HCEC 1CT (cell line): ENCODE measurements around the gene COMTD1.
A peak's percentile ranks its signal among the peaks of the same experiment; 100 is the strongest.

Experiments
- DNase-seq: peaks from one replicate; pipeline ENCODE4 v3.0.0-alpha.2; 2017

COMTD1 gene

DNA sequence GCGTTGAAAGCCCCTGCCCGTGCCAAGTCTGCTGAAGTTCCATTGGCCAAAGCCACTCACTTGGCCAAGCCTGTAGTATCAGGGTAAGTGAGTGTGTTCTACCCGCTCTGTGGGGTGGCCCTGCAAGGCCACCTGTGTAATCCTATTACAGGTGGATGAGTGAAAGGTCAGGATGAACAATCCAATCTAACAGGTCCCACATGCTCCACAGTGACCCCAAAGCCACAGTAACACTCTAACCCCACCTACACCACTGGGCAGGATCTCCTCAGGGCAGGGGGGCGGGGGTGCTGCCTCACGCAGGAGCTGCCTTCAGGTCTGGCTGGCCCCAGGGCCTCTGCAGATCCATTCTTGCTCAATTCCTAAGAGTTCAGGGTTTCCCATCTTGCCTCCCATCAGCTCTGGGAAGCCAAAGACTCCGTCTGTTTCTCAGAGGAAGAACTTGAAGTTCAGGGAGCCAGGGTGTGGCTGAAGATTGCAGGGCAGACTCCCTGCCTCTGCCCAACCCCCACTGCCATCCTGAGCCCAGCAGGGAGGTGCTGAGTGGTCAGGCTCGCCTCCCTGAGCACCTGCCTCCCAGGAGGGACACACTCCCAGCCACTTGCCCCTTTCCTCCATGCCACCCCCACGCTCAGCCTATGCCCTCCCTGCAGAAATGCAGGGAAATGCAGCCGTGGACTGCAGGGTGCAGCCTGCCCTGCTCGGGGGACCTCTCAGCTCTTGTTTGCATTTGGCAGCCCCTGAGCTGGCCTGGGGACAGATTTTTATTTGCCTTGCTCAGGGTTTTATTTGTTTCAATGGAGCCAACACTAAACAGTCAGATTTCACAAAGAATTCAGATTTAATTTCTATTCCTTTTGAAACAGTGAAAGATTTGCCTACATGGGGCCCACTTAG lies 9.8 kb upstream of the COMTD1 start:
- DNase-seq = no peak

DNA sequence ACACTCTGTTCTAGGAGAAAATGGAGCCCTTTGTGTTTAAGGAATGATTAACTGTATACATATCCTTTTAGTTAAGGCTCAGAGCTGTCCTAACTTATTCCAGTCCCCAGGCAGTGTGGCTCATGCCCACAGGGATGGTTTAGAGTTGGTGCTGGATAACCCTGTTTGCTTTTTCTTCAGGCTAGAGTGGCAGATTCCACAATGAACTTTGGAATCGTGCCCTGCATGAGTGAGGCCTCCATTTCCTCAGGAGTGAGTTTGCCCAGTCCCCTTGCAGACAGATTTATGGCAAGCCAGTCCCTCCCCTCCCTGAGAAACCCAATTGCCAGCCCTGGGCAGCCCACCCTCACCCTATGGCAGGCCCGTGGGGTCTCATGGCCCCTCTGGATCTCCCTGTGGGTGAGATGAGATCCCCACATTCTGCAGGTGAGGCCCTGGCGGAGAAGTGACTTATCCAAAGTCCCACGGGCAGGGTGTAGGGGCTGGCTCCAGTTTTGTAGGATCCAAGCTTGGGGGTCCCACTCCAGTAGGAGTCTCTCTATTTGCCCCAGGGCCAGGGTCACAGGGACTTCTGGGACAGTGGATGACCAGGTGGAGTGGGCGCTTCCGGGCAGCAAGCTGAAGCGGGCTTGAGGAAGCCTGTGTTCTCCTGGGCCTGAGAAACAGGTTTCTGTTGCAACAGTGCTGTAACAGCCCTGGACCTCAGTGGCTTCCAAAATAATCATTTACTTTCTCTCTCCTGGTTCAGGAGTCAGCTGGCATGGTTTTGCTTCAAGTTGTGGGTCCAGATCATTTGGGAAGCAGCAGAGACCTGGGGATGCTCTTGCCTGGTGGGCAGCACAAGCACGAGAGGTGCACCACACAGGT lies 9.0 kb upstream of the COMTD1 start:
- DNase-seq = no peak

DNA sequence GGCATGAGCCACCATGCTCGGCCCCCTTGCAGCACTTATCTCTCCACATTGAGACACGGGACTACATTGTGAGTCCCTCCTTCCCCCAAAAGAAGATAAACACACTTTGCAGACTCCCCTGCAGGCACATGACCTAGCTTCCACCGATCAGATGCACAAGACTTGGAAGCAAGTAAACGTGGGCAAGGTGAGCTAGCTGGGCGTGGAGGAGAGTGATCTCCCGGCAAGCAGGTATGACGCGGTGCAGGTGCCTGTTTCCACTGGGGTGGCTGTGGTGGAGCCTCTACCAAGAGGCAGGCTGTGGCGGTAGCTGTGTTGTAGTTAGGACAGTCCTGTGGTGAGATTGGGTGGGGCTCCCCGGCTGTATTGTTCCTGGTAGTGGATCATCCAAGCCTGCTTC lies 7.7 kb upstream of the COMTD1 start:
- DNase-seq = no peak

DNA sequence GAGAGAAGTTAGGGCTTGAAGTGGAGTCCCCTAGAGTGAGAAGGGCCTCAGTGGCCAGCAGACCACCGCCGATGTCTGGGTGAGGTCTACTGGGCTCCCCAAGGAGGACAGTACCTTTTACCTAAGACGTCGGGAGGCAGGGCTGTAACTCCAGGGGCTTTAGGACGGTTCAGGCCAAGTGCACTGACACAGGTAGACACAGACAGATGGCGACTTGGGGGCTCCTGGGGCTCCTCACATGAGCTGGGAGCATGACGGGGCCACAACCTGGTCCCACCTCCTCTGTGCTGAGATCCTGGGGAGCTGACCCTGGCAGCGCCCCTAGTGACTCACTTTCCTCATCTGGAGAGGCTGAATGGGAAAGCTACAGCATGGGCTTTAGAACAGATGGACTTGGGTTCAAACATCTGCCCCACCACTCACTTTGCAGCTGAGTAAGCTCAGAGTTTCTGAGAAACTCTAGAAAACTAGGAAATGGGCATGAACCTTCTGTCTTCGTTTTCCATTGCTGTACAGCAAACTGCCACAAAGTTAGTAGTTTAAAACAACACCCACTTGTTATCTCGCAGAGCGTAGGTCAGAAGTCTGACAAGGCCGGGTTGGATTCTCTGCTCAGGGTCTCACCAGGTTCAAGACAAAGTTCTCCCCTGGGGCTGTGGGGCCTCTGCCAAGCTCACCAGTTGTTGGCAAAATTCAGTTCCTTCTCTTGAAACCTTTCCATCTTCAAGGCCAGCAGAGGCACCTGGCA lies 4.7 kb upstream of the COMTD1 start:
- DNase-seq = no peak

DNA sequence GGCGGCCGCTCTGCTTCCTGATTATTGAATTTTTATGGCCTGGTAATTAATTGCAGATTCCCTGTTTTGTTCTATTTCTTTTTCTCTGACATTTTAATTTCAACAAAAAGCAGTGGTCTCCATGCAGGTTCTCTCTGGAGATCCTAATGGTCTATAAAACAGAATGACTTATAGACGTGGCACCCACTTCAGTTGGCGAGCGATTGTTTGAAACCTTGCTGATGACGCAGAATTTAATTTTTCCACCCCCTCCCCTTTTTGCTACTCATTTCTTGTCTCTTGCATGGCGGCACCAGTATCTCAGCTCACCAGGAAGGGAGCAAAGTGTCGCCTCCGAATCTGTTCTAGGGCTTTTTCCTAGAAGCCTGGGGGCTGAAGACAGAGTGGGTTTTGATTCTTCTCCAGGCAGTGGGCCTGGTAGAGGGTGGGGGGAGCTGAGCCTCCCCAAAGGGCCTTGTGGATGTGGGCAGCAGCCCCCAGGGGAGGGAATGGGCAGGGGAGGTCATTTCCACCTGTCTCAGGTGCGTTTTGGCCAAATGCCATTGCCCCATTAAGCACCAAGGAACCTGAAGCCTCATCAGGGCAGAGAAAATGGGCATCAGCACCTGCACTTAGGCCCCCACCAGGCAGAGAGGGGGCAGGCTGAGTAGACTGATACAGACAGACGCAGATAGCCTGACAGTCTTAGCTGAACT lies 3.5 kb upstream of the COMTD1 start:
- no peak for DNase-seq

DNA sequence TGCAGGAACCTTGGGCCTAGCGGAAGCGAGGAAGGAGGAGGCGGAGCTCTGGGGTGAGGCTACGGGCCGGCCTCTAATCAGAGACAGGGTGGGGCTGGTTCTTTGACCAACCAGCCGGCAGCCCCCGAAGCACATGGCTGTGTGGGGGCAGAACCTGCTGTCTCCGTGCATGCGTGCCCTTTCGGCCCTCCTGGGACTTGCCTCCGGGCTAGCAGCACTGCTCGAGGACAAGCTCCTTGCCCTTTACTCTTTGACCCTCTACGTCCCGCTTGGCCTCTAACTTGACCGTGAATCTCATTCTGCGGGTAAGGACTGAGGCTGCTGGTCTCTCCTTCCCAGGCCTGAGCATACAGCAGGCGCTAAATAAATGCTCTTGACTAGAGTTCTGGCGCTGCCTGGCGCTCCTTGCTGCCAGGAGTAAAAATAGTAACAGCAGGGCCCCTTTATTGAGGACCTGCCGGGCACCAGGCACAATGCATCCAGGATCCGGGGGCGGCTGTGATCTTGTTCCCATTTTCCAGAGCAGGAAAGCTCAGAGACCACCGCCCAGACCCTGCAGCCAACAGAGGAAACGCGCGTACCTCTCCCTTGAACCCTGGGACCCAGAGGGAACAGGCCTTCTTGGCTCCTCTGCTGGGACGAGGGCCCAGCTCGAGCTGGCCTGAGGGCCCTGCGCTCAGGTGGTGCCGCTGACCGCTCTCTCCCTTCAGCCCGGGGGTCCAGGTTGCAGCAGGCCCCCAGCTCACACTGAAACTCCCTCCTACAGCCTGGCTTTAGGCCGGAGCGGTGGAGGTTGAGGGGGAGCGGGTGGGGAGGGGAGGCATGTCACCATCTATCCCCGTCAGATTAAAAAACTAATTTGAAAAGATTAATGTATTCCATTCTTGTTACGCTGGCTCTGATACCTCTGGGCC lies 2.7 kb upstream of the COMTD1 start:
- DNase-seq = no peak

DNA sequence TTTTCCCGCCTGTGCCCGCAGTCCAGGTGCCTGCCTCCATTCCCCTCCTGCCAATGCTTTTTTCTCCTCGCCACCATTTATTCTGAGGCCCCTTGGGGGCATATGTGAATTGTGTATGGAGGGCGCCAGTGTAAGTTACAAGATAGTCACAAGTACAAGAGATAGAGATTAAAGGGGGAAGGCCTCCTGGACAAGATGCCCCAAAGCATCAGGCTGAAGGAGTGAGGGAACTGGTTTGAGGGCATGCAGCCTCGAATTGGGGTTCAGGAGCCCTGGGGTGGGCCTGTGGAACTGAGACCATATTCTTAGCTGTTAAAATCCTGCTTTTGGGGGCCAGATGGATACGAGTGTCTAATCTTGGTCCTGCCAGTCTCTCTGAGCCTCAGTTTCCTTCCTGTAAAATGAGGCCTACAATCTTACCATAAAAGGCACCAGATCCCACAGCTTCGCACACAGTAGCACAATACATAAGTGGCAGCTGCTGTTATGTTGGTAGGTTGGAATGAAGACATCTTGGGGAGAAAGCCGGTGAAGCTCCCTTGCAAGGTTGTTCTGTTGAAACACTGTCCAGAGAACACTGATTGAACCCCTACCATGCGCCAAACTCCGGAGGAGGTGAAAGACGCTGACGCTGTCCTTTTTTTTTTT lies 545 bp upstream of the COMTD1 start:
- DNase-seq = no peak

DNA sequence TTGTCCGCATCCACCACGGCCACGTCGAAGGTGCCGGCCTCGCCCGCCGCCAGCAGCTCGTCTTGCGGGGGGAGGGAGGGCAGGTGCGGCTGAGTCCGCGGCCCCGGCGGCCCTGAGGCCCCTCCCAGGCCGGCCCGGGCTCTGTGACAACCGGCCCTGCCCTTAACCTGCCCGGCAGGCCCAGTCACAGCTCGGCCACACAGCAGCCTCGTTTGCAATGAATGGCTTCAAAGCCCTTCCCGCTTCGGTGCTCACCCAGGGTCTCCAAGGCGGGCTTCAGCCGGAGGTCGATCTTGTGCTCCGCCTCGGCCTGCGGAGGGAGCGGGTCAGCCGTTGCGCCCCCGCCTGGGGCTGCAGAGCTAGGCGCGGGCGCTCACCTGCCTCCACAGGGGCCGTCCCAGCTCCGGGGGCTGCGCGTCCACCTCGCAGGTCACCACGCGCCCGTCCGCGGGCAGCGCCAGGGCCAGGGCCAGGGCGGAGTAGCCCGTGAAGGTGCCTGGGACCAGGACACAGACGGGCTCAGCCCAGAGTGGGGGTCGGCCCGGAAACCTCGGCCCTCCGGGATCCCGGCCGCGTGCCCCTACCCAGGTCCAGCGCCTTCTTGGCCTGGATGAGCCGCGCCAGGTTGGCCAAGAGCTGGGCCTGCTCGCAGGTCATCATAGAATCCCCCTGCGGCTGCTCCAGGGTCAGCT lies 928 bp downstream of the COMTD1 start:
- DNase-seq = no peak

DNA sequence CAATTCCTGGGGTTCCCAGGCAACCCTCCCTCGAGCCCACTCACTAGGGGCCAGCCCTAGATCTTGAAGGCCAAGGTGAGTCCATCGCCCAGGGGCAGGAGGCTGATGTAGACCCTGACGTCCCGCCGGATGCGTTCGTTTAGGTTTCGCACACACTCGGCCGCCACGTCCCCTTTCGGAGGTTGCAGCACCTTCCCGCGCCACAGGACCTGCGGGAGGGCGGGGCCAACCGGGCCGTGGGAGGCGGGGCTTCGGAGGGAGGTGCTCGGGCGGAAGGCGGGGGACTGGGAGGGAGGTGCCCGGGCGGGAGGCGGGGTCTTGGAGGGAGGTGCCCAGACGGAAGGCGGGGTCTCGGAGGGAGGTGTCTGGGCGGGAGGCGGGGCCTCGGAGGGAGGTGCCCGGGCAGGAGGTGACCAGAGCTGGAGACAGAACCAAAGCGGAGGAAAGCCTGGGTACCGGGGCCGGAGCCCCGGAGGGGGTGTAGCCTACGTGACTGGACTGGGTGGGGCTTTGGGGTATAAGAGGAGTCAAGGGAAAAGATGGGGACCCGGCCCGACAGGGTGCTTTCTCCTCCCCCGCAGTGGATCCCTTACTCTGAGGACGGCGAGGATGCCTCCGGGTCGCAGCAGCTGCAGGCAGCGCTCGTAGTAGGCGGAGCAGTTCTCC lies 1.6 kb downstream of the COMTD1 start:
- peak; percentile 85 for DNase-seq

DNA sequence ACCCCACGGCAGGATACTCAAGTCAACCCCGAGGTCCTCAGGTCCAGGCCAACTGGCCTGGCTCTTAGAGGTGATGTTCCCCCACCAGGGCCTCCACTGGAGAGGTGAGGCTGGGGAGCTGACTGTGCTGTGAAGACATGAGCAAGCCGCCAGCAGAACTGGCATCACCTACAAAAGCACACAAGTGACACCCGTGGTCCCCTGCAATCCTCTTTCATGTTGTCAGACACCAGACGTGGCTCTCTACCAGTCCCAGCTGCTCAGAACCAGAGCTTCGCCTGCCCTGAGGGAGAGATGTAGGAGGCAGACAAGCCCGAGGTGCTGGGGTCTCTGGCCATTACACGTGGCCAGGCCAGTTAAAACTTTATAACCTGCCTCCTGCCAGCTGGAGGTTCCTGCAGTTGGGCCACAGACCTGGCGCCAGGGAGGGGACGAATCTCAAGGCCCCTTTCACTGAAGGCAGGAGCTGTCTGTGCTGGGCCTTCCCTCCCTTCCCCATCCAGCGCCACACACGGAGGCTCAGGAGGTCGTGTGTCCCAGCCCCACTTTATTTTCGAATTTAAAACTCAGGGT lies 2.2 kb downstream of the COMTD1 start:
- DNase-seq = no peak

DNA sequence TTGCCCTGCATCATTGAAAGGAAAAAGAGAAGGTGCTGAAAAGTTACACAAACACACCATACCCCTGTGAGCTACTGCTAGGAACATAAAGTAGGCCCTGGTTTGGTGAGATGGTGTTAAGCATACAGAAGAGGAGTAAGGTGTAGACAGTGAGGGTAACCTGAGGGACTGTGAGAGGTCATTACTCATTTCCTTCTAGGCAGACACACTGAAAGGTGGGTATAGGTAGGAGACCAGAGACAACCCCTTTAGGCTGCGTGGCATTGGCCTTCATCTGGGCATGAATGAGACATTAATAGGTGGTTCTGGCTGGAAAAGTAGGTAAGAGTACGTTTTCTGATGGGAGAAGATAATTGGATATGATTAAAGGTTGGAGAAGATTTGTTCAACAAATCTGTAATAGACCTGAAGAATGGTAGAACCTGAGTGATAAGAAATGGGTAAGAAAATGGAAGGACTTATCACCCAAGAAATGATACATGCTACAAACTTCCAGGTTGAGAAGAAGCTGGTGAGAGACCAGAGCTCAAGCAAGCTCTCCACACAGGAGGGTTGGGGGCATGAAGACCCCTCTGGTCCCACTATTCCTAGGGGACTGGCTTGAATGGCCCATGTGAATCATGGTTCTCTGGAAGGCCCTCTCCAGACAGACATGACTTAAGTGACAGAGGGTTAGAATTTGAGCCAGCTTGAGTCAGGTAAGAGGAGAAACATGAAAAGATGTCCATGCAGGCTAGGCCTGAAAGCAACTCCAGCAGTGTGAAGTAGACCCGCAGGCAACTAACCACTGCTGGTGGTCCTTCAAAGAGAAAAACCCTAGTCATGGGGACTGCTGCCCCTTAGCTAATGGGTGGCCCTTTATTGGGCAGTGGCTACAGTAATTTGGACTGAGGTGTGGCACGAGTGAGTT lies 3.8 kb downstream of the COMTD1 start:
- DNase-seq = no peak

DNA sequence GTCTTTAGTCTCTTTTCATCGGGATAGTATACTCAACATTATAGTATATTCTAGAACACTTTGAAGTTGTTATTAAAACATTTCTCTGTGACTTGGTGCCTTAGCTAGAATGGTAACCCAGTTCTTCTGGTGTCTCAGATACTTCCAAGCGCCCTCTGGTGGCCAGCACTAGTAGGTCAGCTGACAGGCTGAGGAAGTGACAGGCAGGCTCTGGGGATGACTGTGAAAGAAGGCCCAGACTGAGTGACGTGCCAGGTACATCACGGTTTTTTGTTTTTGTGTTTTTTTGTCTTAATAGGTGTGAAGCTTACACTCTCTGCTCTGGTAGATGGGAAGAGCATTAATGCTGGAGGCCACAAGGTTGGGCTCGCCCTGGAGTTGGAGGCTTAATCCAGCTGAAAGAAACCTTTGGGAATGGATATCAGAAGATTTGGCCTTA lies 5.1 kb downstream of the COMTD1 start:
- peak; percentile 80 for DNase-seq

DNA sequence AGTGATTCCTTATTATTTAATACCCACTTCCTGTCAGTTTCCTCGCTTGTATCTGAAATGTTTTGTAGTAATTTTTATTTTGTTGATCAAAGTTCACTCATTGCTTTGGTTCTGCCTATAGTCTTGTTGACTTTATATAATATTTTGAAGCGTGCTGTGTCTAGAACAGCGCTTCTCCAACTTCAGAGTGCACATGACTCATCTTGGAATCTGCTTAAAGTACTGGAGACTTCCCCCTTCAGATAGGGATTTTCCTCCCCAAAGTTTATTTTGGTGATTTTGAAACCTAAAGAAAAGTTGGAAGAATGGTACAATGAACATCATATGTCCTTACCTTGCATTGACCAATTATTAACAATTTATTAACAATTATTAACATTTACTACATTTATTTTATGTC lies 5.8 kb downstream of the COMTD1 start:
- peak; percentile 52 for DNase-seq

DNA sequence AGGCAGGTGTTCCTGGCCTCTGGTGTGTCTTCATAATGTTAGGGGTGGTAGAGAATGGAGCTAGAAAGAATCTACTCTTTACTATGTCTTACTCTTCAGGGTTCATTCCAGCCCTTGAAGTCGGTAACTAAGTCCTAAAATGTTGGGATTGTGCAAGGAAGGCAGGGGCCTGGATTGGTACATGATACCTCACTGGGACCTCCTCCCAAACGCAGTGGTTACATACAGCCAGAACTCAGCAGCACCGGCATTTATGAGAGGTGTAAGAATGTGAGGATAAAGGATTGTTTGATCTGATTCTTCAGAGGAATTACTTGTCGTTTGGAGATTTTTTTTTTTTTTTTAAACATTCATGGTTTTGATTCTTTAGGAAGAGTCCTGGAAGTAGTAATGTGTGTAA lies 6.9 kb downstream of the COMTD1 start:
- DNase-seq = no peak

DNA sequence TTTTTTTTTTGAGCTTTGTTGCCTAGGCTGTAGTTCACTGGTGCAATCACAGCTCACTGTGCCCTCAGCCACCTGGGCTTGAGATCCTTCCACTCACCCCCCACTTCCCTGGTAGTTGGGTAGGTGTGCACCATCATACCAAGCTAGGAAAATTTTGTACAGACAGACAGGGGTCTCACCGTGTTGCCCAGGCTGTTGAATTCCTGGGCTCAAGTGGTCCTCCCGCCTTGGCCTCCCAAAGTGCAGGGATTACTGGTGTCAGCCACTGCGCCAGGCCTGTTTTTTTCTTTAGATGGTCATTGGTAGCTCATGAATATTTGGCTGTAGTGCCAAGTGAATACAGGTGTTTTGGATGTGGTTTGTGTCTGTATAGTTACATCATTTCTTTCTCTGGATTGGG lies 7.5 kb downstream of the COMTD1 start:
- no peak for DNase-seq

DNA sequence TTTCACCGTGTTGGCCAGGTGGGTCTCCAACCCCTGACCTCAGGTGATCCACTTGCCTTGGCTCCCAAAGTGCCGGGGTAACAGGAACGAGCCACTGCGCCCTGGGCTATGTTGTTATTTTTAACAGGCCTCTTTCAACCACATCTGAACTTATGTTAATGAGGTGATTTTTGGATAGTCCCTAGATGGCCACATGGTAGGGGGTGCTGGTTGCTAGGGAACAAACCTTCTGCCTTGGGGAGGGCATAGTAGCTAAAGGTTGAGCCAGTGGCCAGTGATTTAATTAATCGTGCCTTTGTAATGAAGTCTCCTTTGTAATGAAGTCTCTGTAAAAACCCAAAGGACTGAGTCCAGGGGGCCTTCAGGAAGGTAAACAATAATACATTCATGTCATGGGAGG lies 9.1 kb downstream of the COMTD1 start:
- no peak for DNase-seq

DNA sequence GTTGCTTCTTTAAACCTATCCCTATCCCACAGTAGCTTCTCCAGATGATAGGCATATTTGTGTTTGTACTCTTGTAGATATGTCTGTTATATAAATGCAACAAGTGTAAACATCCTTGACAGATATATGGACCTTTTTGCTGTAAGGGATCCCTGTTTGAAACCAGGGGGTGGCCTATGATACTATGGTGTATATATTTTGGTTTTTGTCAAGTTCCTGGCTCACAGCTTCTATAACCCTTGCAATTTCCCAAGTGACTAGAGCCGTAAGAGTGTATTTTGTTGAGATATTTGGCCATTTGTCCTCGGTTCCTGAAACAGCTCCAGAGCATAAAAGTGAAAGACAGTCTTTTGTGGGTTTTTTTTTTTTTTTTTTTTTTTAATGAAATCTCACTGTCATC lies 9.7 kb downstream of the COMTD1 start:
- no peak for DNase-seq

DNA sequence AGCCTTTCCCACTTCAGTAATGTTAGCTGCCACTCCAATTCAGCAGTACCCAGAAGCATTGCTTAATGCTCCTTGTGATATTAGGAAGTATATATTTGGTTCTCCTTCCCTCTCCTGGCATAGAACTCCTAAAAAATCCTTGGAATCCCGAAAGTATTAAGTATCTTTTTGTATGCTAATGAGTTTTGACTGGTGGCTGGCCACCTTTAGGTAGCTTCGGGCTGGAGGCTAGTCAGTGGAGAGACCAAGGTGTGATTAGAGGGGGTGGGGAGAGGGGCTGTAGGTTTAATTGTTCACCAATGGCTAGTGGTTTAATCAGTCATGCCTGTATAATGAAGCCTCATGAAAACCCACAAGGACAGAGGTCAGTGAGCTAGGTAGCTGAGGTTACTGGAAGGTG lies 12.2 kb downstream of the COMTD1 start:
- DNase-seq = no peak
